Right forelimb (tissue), 1 donor: ENCODE measurements around the gene EEF1AKMT1.
"Not testable (repeated sequence)": the region's sequence is repeated elsewhere in the genome, so short reads cannot be mapped to it uniquely, and the experiment has no call there.

Source experiments
- DNase-seq: peaks from one replicate; pipeline ENCODE4 v3.0.0-alpha.2; 2018

EEF1AKMT1 gene

DNA sequence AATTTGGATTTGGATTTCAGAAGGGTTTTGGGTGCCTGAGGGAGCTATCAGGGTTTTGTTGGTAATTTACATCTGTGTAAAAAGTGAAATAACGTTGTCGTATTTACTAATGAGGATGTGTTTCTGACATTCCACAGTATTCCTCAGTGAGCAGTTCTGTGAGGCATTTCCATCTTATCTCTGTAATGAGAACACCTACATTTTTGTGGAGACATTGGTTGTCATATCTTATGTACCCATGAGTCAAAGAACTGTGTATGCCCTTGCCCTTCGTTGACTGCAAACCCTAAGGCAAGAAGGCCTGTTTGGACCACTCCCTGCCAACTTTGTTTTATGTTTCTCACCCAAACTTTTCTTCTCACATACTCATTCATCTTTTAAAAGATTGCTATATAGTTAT is 84.5 kb downstream of the EEF1AKMT1 start:
- DNase-seq, result no peak

DNA sequence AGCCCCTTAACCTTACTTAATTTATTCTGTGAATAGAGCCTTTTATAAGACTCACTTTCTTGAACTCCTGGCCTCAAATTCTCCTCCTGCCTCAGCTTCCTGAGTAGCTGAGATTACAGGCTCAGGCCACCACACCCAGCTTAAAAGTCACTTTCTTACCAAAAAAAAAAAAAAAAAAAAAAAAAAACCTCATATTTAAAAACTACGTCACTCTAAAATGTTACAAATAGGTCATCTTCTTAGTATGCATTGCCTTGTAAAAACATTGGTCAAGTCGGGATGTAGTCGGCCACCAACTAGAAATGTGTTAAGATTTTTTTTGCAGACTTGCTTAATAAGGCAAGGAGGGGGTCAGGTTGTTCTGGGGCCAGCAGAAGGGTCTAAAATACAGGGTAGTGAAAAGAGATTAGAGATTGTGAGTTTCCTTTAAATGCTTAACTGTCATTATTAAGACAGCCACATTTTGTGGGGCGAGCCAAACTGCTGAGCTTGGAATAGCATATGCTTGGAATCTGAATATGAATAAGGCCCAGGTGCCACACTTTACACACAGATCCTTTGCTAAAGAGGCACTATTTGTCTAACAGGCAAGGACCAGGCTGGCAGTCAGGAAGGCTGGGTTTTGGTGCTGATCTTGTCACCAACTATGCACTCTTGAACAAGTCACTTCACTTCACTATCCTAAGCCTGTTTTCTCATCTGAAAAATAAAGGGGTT is 86.7 kb downstream of the EEF1AKMT1 start:
- no peak for DNase-seq

DNA sequence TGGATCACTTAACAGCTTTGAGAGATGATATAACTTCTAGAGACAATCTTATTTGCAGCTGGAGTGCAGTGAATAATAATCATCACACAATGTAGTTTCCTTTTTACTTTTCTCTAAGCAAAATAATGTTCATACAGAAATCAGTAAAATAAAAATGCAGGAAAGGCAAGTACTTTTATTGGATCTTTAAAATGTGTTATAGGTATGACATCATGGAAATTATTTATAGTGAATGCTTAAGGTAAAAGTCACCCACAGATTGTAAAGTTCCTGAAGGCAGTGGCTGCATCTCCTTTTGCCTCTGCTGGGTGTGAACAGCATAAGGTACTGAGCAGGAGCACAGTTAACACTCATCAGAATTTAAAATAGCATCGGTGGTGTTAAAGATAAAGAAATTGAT is 87.6 kb downstream of the EEF1AKMT1 start:
- no peak for DNase-seq

DNA sequence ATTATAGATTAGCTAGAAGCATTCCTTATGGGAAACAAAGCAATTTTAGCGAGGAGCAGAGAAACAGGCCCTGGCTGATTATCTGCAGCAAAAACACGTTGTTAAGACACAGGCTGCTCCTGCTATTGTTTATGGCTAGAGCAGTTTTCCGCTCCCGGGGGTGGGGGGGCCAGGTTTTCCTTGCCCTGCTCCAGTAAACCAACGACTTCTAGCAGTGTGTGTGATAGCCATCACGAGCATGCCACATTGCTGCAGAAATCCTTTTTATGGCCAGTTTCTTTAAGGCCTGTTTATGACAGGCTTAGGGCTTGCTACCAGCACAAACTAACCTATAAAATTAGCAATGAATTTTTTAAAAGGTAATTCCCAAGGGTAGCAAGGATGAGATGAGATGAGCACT is 88.7 kb downstream of the EEF1AKMT1 start:
- no peak for DNase-seq

DNA sequence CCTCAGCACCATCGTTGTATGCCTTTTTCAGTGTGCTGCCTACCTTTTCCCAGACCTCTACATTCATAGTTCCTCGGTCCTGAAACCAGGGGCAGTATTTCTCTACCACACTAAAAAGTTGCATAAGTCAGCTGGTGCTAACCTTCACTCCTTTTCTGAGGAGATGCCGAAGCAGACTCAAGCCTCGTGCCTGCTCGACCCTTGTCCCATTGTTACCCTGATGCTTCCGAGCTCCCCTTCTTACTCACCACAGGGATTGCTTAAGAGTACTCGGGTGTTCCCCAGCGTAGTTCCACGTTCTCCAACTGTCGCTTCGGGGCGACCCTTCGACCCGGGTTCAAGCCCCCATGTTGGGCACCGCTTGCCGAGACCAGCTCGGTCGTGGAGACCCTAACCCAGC is 89.2 kb downstream of the EEF1AKMT1 start:
- DNase-seq, result no peak

DNA sequence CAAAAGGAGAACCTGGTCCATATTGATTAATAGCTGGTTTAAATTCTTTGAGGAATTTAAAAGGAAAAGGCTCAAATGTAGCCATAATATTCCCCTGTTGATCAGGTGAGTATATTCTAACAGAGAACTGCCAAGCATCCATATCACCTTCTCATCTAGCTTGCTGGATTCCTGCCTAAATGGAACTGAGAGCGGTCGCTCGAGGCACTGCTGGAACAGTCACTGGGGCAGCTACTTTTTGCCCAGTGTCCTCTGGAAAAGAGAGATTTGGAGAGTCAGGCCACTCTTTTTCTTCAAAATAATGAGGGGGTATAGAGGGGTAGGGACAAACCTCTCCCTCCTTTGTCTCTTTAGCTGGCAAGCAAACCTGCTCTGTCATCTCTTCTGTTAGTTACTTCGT is 89.7 kb downstream of the EEF1AKMT1 start:
- DNase-seq, result no peak

DNA sequence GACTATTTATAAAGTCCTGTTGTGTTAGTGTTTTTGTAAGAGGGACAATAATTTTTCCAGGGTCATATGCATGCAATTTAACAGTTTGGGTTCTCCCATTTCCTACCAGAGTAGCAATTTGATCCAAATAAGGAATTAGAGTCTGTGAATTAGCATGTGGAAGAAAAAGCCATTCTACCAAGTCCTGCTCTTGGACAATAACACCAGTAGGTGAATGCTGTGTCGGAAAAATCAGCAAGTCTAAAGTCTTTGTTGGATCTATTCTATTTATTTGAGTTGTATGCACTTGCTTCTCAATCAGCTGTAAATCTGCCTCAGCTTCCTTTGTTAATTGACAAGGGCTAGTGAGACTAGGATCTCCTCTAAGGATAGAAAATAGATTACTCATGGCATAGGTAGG is 91.7 kb downstream of the EEF1AKMT1 start:
- DNase-seq, result no peak

DNA sequence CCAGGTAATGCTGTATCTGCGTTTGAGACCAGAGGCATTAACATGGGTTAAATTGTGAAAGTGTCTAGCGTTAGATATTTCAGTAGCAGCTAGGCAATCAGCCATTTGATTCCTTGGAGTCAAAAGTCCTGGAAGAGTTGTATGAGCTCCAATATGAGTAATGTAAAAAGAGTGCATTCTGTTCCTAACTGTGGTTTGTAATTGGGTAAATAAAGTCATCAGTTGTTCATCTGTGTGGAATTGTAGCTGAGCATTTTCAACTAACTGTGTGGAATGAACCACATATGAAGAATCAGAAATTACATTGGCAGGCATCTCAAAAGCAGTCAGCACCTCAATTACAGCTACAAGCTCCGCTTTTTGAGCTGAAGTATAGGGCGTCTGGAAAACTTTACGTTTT is 92.3 kb downstream of the EEF1AKMT1 start:
- not testable (repeated sequence) for DNase-seq

DNA sequence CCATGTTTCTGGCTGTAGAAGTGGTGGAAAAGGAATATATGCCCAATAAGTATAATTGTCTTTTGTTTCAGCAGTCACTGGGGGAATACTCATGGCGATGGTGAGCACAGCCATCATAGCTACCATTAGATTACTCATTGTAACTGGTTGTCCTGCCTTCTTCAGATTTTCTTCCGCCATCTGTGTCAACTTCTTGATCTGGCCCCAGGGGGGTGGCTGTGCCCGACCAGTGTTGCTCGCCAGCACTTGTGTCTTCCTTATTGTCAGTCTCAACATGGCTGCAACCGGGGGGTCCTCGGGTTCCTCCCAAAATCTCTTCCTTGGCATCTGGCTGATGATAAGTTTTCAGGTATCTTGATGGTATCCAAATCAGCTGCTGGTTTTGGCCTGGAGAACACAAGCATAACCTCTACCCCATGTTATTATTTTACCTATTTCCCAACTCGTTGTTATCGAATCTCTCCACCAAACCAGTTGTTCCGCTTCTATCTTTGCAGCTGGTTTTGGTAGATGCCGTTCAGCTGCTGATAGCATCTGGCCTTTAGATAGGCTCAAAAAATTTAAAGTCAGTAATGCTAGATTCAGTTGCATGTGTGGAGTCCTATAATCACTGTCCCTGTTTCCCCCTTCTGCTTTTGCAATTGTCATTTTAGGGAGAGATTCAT is 93.2 kb downstream of the EEF1AKMT1 start:
- no peak for DNase-seq

DNA sequence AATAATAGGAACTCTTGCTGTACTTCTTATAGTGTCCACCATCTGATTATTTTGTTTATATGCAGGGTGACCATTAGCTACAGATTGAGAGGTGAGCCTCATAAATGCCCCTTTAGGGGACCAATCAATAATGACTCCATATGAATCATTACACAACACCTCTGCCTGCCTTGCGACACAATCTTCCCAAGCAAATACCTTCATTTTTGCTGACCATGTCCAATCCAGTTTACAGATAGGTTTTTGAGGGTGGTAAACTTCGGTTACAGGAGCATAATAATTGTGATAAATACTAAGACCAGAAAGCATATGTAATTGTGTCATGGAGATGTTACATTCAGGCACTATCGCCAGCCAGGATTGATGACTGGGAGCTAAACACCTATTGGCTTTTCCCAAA is 93.9 kb downstream of the EEF1AKMT1 start:
- no peak for DNase-seq
